Measurements from ENCODE around the gene AP1AR. TPM values are rescaled to one million over a fixed set of nuclear protein-coding genes. Genes with fewer than 3 reads are reported as not detected.

AP1AR gene
- total RNA-seq, 4 donors from 2014 or later: 15.0 to 20.4 (median 16.6) TPM

DNA sequence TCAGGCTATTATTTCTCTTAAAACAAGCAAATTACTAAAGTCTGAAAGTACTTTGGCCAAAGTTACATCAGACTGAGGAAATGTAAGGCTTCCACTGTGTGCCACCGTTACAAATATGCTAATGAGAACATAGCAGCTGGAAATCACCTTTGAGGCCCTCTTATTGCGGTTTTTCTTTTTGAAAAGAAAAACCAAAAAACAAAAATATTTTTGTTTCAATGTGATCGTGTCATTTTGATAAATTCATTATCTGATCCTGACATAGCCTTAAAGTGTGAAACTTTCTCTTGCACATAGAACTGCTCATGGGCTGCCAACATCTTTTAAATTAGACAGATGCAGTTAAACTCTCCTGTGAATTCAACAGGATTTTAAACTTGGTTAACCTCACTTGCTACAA, 56.9 kb downstream of the AP1AR start:
- no peak for TF ChIP-seq POLR2A (IDR thresholded peaks at IDR 0.05)
- TF ChIP-seq, protein P1, sequence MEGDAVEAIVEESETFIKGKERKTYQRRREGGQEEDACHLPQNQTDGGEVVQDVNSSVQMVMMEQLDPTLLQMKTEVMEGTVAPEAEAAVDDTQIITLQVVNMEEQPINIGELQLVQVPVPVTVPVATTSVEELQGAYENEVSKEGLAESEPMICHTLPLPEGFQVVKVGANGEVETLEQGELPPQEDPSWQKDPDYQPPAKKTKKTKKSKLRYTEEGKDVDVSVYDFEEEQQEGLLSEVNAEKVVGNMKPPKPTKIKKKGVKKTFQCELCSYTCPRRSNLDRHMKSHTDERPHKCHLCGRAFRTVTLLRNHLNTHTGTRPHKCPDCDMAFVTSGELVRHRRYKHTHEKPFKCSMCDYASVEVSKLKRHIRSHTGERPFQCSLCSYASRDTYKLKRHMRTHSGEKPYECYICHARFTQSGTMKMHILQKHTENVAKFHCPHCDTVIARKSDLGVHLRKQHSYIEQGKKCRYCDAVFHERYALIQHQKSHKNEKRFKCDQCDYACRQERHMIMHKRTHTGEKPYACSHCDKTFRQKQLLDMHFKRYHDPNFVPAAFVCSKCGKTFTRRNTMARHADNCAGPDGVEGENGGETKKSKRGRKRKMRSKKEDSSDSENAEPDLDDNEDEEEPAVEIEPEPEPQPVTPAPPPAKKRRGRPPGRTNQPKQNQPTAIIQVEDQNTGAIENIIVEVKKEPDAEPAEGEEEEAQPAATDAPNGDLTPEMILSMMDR (IDR thresholded peaks at IDR 0.05): no peak

DNA sequence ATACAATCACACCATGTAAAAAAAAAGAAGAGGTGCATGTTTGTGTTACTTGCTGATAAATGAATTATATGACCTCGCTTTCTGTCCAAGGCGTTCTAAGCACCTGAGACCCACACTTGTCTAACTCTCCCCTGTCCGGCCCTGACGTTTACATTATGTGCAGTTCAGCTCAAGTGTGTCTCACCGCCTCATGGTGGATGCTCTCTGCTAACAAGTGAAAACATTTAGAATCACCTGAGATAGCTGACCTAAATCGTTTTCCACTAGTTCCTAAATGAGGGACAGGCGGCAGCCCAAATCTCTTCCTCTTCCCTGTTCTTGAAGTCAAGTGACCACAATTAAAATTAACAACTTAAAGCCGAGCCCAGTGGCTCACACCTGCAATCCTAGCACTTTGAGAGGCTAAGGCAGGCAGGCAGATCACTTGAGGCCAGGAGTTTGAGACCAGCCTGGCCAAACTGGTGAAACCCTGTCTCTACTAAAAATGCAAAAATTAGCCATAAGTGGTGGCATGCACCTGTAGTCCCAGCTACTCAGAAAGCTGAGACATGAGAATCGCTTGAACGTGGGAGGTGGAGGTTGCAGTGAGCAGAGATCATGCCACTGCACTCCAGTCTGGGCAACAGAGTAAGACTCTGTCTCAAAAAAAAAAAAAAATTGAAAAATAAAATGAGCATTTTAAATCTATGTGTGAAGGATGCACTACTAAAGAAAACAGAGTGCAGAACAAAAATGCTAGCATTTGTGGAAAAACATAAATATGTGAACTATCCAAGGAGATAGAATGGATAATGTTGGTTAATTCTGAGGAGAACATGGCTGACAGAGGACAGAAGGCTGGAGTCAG, 58.0 kb downstream of the AP1AR start:
- Histone ChIP-seq H3K4me3 (replicated peaks in 1 of 3) (no peak overlapping the region), H3K4me1 (peaks cover 0 to 5% of the 10 kb centered on the region in 2 donors), H3K9me3 (no peaks in the 10 kb centered on the region), H3K27me3 (no peaks in the 10 kb centered on the region), H3K36me3 (no peaks in the 10 kb centered on the region), H3K27ac (no peak overlapping the region)
- WGBS, 2 donors: 78 to 82% methylated on average over 10 of the region's 10 CpGs
- no peak for TF ChIP-seq POLR2A (IDR thresholded peaks at IDR 0.05)
- TF ChIP-seq, protein P1 (IDR thresholded peaks at IDR 0.05): no peak
- no peak for DNase-seq
- intact Hi-C loops (cut with DNase I): no loop called here

More for the DNA sequence above, 56.9 kb downstream of the AP1AR start:
- Histone ChIP-seq H3K36me3 (no peaks in the 10 kb centered on the region), H3K9me3 (no peaks in the 10 kb centered on the region), H3K27ac (no peak overlapping the region), H3K4me3 (replicated peaks in 1 of 3) (no peak overlapping the region), H3K27me3 (no peaks in the 10 kb centered on the region), H3K4me1 (peaks cover 6 to 8% of the 10 kb centered on the region in 2 donors)
- DNase-seq: no peak
- intact Hi-C loops (cut with DNase I): no loop called here
- 84 to 89% methylated on average over 3 of the region's 3 CpGs for WGBS, 2 donors

DNA sequence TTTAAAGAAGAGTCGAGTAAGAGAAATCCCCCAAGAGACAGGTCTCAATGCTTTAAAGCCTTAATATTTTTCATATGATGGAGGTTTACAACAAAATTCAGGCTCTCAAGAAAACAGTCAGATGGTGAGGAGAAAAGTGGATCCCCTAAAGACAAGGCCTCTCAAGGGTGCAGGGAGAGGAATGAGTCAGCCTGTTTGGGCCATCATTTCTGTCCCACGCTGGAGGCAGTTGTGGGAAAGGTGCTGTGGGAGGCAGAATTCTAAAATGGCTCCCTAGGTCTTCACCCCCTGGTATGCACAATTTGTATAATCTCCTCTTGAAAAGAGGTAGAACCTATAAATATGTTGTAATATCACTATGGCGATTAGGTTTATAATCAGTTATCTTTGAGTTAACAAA, 58.8 kb downstream of the AP1AR start:
- no peak for DNase-seq
- intact Hi-C loops (cut with DNase I): no loop called here
- WGBS, 2 donors: 89% methylated on average over 3 of the region's 3 CpGs
- no peak overlapping the region for H3K27ac ChIP-seq
- no peak overlapping the region for H3K4me3 ChIP-seq (replicated peaks in 1 of 3)
- H3K4me1 ChIP-seq: peaks cover 0 to 5% of the 10 kb centered on the region in 2 donors
- TF ChIP-seq, protein P1 (IDR thresholded peaks at IDR 0.05): no peak
- TF ChIP-seq POLR2A (IDR thresholded peaks at IDR 0.05): no peak
- H3K9me3 ChIP-seq: no peaks in the 10 kb centered on the region
- no peaks in the 10 kb centered on the region for H3K36me3 ChIP-seq
- no peaks in the 10 kb centered on the region for H3K27me3 ChIP-seq

DNA sequence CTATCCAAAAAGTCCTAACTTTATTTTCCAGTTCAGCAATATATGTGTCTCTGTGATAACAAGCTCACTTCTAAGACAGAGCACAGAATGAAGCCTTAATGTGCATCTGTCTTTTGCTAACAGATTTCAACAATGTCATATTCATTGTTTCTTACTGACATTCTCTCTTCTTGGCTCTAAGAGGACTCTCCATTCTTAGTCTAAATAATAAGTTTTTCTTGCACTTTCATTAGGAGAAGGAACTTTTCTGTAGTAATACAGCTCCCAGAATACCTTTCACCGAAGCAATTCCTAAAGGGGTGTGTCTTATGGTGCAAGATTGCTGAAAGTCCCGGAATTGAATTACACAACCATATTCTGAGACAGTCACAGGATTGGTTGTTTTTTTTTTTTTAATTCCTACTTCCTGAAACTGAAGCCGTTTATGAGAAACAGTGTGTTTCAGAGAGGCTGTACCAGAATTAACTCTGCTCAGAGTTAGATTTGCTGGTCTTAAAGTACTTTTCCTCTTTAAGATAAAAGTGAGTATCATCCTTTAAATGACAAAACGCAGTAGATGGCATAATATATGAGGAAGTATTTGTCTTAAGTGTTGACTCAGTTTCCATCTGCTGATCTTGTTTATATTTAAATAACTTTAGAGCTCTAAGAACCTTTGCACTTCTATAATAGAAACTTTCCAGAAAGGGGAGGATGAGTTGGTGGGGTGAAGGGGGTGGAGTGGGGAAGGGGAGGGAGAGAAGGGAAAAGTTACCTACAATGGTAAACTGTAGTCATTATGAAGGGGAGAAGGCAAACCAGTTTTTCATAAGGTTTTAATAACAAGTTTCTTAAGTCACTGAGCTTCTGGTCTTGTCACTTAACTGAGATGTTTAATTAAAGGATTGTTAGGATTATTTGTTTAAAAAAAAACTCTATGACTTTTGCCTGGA, 65.6 kb downstream of the AP1AR start, which contains the start of gene ALPK1:
ALPK1 (plus strand) TSS at position 421 of the 932 bp plus-strand sequence.
- H3K27ac ChIP-seq: peak within 1 kb of the TSS; percentile 60 to 83 (median 72)
- peak within 1 kb of the TSS in 2 of 3 donors; percentile 20 to 44 for H3K4me3 ChIP-seq (replicated peaks in 1 of 3)
- TF ChIP-seq, protein P1 (IDR thresholded peaks at IDR 0.05): no peak
- TF ChIP-seq POLR2A (IDR thresholded peaks at IDR 0.05): peak in 1 of 2 donors; percentile 49
- no peak for DNase-seq
- H3K4me1 ChIP-seq: peaks cover 0 to 26% of the 10 kb centered on the region in 2 donors
- WGBS, 2 donors: 5 to 8% methylated on average over 4 of the region's 4 CpGs
- no peaks in the 10 kb centered on the region for H3K36me3 ChIP-seq
- intact Hi-C loops (cut with DNase I): no loop called here
- H3K27me3 ChIP-seq: no peaks in the 10 kb centered on the region
- no peaks in the 10 kb centered on the region for H3K9me3 ChIP-seq
